Measurements from ENCODE around the gene GABARAP. TPM values are rescaled to one million over a fixed set of nuclear protein-coding genes. Genes with fewer than 3 reads are reported as not detected.
A peak's percentile ranks its signal among the peaks of the same experiment; 100 is the strongest.

GABARAP gene
- total RNA-seq, 1 experiment from 2014 or later = 188 TPM

DNA sequence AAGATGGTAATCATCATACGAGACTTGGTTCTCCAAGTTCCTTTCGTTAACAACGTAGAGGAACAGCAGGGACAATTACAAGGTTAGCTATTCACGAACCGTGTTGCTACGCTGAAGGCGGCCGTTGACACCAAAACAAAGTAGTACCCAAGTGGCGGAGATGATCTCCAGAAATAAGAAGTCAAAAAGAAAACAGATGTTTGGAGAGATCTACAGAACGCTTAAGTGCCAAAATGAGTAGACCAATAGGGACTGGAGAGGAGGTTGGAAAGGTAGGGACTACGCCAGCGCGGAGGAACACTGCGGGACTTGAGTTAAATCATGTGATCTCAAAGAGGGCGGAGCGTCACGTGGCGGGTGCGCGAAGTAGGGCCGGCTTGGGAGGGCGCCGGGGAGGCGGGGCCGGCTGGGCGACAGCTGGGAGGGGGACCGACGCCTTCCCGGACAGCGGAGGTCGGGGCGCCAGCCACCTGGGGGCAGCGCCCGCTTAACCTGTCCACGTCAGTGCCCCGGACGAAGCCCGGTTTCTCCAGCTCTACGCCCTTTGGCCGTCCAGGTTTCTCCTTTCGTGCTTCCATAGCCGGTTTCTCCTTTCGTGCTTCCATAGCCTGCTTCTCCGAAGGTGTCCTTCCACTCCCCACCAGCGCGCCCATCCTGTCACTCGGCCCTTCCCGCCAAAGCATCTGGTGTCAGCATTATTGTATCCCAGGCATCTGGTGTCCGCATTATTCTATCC lies 636 bp upstream of the GABARAP start:
- DNase-seq = peak; percentile 89
- peak overlapping the region; percentile 94 for H3K4me3 Mint-ChIP-seq (ENCODE audit: low read depth, unreplicated experiment)
- H3K36me3 Mint-ChIP-seq (ENCODE audit: insufficient read depth, unreplicated experiment) = peaks cover 71% of the 10 kb centered on the region
- peak overlapping the region; percentile 99 for H3K27ac Mint-ChIP-seq (ENCODE audit: unreplicated experiment)
- BruUV-seq (replicated peaks) = no TSS peak
- H3K9me3 Mint-ChIP-seq (ENCODE audit: low read depth, unreplicated experiment) = no peaks in the 10 kb centered on the region
- TF ChIP-seq, protein P1, sequence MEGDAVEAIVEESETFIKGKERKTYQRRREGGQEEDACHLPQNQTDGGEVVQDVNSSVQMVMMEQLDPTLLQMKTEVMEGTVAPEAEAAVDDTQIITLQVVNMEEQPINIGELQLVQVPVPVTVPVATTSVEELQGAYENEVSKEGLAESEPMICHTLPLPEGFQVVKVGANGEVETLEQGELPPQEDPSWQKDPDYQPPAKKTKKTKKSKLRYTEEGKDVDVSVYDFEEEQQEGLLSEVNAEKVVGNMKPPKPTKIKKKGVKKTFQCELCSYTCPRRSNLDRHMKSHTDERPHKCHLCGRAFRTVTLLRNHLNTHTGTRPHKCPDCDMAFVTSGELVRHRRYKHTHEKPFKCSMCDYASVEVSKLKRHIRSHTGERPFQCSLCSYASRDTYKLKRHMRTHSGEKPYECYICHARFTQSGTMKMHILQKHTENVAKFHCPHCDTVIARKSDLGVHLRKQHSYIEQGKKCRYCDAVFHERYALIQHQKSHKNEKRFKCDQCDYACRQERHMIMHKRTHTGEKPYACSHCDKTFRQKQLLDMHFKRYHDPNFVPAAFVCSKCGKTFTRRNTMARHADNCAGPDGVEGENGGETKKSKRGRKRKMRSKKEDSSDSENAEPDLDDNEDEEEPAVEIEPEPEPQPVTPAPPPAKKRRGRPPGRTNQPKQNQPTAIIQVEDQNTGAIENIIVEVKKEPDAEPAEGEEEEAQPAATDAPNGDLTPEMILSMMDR (IDR thresholded peaks at IDR 0.05; ENCODE audit: unreplicated experiment) = no peak
- CTCF ChIA-PET = interaction anchor here (0.6 to 2.3 kb wide), 6 partner anchors 8 to 320 kb away, joined by 3 to 5 read pairs (median 4); partner anchors contain the start of genes CLDN7, CTDNEP1 and ELP5
- no peaks in the 10 kb centered on the region for H3K27me3 Mint-ChIP-seq (ENCODE audit: unreplicated experiment)
- intact Hi-C loops (cut with micrococcal nuclease; ENCODE audit: unreplicated experiment) = no loop called here
- peaks cover 29% of the 10 kb centered on the region for H3K4me1 Mint-ChIP-seq (ENCODE audit: low read depth, unreplicated experiment)

DNA sequence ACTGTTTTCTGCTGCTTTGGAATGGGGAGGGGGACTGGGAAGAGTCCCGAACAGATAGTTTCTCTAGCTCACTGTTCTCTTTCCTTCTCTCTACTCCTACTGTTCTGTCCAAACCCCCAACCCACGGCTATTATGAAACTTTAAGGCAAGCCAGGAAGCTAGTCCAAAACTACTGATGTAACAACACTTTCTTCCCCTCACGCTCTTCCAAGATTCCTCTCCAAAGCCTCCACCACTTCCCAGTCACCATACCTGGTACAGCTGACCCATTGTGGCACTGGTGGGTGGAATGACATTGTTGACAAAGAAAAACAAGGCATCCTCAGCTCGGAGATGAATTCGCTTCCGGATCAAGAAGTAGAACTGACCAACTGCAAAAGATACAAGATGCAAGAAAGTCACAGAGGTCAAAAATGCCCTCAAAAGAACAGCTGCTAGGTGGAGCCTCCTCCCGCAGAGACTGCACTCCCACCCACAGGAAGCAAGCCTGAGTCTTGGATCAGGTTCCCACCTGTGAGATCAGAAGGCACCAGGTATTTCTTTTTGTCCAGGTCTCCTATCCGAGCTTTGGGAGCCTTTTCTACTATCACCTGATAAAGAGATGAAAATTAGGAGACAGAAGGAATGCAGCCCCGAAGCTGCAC lies 1.0 kb downstream of the GABARAP start:
- Mint-ChIP-seq H3K27ac (ENCODE audit: unreplicated experiment) (peak overlapping the region; percentile 99), H3K4me3 (ENCODE audit: low read depth, unreplicated experiment) (peak overlapping the region; percentile 94), H3K27me3 (ENCODE audit: unreplicated experiment) (no peaks in the 10 kb centered on the region), H3K36me3 (ENCODE audit: insufficient read depth, unreplicated experiment) (peaks cover 78% of the 10 kb centered on the region), H3K9me3 (ENCODE audit: low read depth, unreplicated experiment) (no peaks in the 10 kb centered on the region), H3K4me1 (ENCODE audit: low read depth, unreplicated experiment) (peaks cover 40% of the 10 kb centered on the region)
- CTCF ChIA-PET = interaction anchor here (0.7 to 2.3 kb wide), 4 partner anchors 10 to 55 kb away, joined by 3 to 5 read pairs (median 4); partner anchors contain the start of genes CLDN7 and CTDNEP1
- TF ChIP-seq, protein P1 (IDR thresholded peaks at IDR 0.05; ENCODE audit: unreplicated experiment) = no peak
- no TSS peak for BruUV-seq (replicated peaks)
- intact Hi-C loops (cut with micrococcal nuclease; ENCODE audit: unreplicated experiment) = no loop called here
- DNase-seq = no peak

DNA sequence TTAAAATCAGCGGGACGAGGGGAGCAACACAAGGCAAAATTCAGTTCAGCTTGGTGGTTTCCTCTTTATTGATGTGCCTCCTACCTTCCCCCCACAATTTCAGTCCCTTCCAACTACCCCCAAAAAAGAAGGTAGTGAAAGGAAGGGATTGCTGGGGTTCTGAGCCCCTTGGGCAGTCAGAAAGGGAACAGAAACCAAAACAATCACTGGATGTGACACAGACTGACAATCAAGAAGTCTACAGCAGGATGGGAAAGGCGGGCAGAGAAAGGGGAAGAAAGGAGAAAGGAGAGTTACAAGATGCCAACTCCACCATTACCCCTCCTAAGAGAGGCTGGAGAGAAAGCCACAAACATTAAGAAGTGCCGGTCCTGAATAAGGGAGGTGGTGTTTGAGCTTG lies 1.9 kb downstream of the GABARAP start:
- Mint-ChIP-seq H3K36me3 (ENCODE audit: insufficient read depth, unreplicated experiment) (peaks cover 81% of the 10 kb centered on the region), H3K4me3 (ENCODE audit: low read depth, unreplicated experiment) (peak overlapping the region; percentile 94), H3K27ac (ENCODE audit: unreplicated experiment) (peak overlapping the region; percentile 67), H3K27me3 (ENCODE audit: unreplicated experiment) (no peaks in the 10 kb centered on the region), H3K9me3 (ENCODE audit: low read depth, unreplicated experiment) (no peaks in the 10 kb centered on the region), H3K4me1 (ENCODE audit: low read depth, unreplicated experiment) (peaks cover 47% of the 10 kb centered on the region)
- CTCF ChIA-PET = no interaction called here
- DNase-seq = no peak
- BruUV-seq (replicated peaks) = TSS peak; percentile 75
- TF ChIP-seq, protein P1 (IDR thresholded peaks at IDR 0.05; ENCODE audit: unreplicated experiment) = no peak
- intact Hi-C loops (cut with micrococcal nuclease; ENCODE audit: unreplicated experiment) = no loop called here

DNA sequence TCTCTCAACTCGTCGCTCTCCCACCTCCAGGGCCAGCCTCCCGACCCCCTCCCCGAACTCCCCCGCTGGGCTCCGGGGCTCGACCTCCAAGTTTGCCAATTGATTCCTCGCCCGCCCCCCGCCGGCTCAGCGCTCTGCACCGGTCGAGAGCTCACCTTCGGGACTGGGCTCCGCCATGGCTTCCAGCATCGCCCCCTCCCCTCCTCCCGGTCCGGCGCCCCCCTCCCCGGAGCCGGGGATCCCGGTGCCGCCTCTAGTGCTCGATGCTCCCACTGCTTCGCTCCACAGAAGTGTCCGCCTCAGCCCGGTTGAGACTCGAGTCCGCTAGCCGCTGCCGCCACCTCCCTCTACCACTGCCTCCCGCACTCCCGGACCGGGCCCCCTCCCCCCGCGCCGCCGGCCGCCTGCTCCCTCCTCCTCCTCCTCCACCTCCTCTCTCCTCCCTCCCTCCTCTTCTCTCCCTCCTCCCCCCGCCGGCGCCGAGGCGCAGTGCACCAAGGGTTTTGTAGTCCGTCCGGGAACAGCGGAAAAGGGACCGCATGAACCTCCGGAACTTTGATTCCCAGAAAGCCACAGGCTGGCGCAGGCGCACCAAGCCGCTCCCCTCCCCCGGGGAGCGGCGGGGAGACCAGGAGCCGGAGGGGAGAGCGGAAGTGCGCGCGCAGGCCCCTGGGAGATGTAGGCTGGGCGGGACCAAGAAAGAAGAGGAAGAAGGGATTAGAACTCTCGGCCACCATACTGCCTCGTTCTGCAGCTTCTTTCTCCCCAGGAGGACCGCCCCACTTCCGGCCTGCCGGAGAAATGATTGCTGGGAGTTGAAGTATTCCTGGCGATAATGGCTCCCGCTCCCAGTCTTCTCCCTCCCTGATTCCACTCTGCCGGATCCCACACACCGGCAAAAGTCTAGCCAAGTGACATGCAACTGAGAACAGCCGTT lies 2.9 kb downstream of the GABARAP start, which contains the start of gene PHF23:
Gene PHF23, minus strand, starts transcription at position 367 of the 937 bp plus-strand sequence. Its CDS starts 178 bp downstream, at position 189.
- Mint-ChIP-seq H3K4me3 (ENCODE audit: low read depth, unreplicated experiment) (peak within 1 kb of the TSS; percentile 94), H3K27me3 (ENCODE audit: unreplicated experiment) (no peaks in the 10 kb centered on the region), H3K36me3 (ENCODE audit: insufficient read depth, unreplicated experiment) (peaks cover 90% of the 10 kb centered on the region), H3K9me3 (ENCODE audit: low read depth, unreplicated experiment) (no peaks in the 10 kb centered on the region), H3K4me1 (ENCODE audit: low read depth, unreplicated experiment) (peaks cover 53% of the 10 kb centered on the region), H3K27ac (ENCODE audit: unreplicated experiment) (peak within 1 kb of the TSS; percentile 83)
- intact Hi-C loops (cut with micrococcal nuclease; ENCODE audit: unreplicated experiment) = no loop called here
- CTCF ChIA-PET = interaction anchor here (1.0 to 1.1 kb wide), 3 partner anchors 12 to 42 kb away, joined by 3 to 13 read pairs (median 5); partner anchors contain the start of genes CTDNEP1, ELP5 and SLC2A4
- TF ChIP-seq, protein P1 (IDR thresholded peaks at IDR 0.05; ENCODE audit: unreplicated experiment) = no peak
- BruUV-seq (replicated peaks) = no TSS peak
- peak; percentile 94 for DNase-seq

Measured in Calu3 (cell line).